Left ventricle myocardium inferior (tissue), 1 donor: ENCODE data around the gene RUNX2. TPM values are rescaled to one million over a fixed set of nuclear protein-coding genes. Genes with fewer than 3 reads are reported as not detected.

Experiments used
- DNase-seq: peaks from one replicate; pipeline ENCODE4 v3.0.0-alpha.2; 2020
- H3K27ac ChIP-seq: fragments of 200-600 bp; replicated peaks from 2 replicates; pipeline ENCODE4 v1.8.0; 2021
- H3K27me3 ChIP-seq: fragments of 200-600 bp; 2 replicates; pipeline ENCODE4 v1.8.0; 2021; ENCODE audit warnings: low read depth
- H3K36me3 ChIP-seq: fragments of 200-600 bp; 2 replicates; pipeline ENCODE4 v1.8.0; 2021
- H3K4me1 ChIP-seq: fragments of 200-600 bp; 2 replicates; pipeline ENCODE4 v1.8.0; 2021
- H3K4me3 ChIP-seq: fragments of 200-600 bp; 2 replicates; pipeline ENCODE4 v1.8.0; 2021; ENCODE audit warnings: mild to moderate bottlenecking, moderate library complexity
- H3K9me3 ChIP-seq: fragments of 200-600 bp; replicated peaks from 2 replicates; pipeline ENCODE4 v1.8.0; 2021
- CTCF ChIP-seq: fragments of 200-600 bp; IDR thresholded peaks from 2 replicates; pipeline ENCODE4 v1.8.0; 2021; ENCODE audit warnings: antibody characterized with exemption, mild to moderate bottlenecking, borderline replicate concordance
- intact Hi-C: fragments of 100-400 bp; cut with micrococcal nuclease; formaldehyde crosslinking; loops from one replicate; pipeline ENCODE4 v1.11.0; 2022
- total RNA-seq: library from RNA; stranded (reverse); fragmentation: NEBNext Ultra II Directional; extraction: Animal tissue kit (Norgen Biotek cat#: 25700); gene quantifications from one replicate; pipeline ENCODE4 v1.2.1, GENCODE V29; 2021
- donor health status: DM: no; HTN: yes; CAD: no; lungs with severe emphysema.

Gene RUNX2
- total RNA-seq, 1 donor from 2014 or later: 0.38 TPM

GRCh38 chr6:45474376-45474775, 146.2 kb downstream of the RUNX2 start:
- Histone ChIP-seq H3K36me3 (no peaks in the 10 kb centered on the region), H3K27me3 (no peaks in the 10 kb centered on the region), H3K4me3 (no peak overlapping the region), H3K27ac (no peak overlapping the region), H3K4me1 (no peaks in the 10 kb centered on the region), H3K9me3 (no peaks in the 10 kb centered on the region)
- DNase-seq: no peak
- intact Hi-C loops: no loop called here
- TF ChIP-seq CTCF: no peak

GRCh38 chr6:45476341-45476740, 148.2 kb downstream of the RUNX2 start:
- no peak for TF ChIP-seq CTCF
- Histone ChIP-seq H3K9me3 (no peaks in the 10 kb centered on the region), H3K27me3 (no peaks in the 10 kb centered on the region), H3K36me3 (no peaks in the 10 kb centered on the region), H3K4me3 (no peak overlapping the region), H3K27ac (no peak overlapping the region), H3K4me1 (no peaks in the 10 kb centered on the region)
- intact Hi-C loops: no loop called here
- DNase-seq: no peak

GRCh38 chr6:45477278-45477677, 149.1 kb downstream of the RUNX2 start:
- no peak for TF ChIP-seq CTCF
- Histone ChIP-seq H3K27me3 (no peaks in the 10 kb centered on the region), H3K4me3 (no peak overlapping the region), H3K36me3 (no peaks in the 10 kb centered on the region), H3K4me1 (no peaks in the 10 kb centered on the region), H3K27ac (no peak overlapping the region), H3K9me3 (no peaks in the 10 kb centered on the region)
- DNase-seq: no peak
- intact Hi-C loops: no loop called here

- Histone ChIP-seq H3K4me1 (no peaks in the 10 kb centered on the region), H3K27me3 (no peaks in the 10 kb centered on the region), H3K27ac (no peak overlapping the region), H3K4me3 (no peak overlapping the region), H3K36me3 (no peaks in the 10 kb centered on the region), H3K9me3 (no peaks in the 10 kb centered on the region)
- no peak for TF ChIP-seq CTCF
- intact Hi-C loops: no loop called here
- no peak for DNase-seq
These were observed 149.7 kb downstream of the RUNX2 start for GRCh38 chr6:45477790-45478189.

- no peak for DNase-seq
- no peaks in the 10 kb centered on the region for H3K9me3 ChIP-seq
- no peak overlapping the region for H3K27ac ChIP-seq
- H3K36me3 ChIP-seq: no peaks in the 10 kb centered on the region
- TF ChIP-seq CTCF: no peak
- H3K4me3 ChIP-seq: no peak overlapping the region
- H3K27me3 ChIP-seq: no peaks in the 10 kb centered on the region
- intact Hi-C loops: no loop called here
- H3K4me1 ChIP-seq: no peaks in the 10 kb centered on the region
These were observed 150.1 kb downstream of the RUNX2 start for GRCh38 chr6:45478240-45478639.
